ENCODE measurements around the gene PEX3. TPM values are rescaled to one million over a fixed set of nuclear protein-coding genes. Genes with fewer than 3 reads are reported as not detected.

The PEX3 gene
- total RNA-seq, 1 donor from 2014 or later = 15.1 TPM

DNA sequence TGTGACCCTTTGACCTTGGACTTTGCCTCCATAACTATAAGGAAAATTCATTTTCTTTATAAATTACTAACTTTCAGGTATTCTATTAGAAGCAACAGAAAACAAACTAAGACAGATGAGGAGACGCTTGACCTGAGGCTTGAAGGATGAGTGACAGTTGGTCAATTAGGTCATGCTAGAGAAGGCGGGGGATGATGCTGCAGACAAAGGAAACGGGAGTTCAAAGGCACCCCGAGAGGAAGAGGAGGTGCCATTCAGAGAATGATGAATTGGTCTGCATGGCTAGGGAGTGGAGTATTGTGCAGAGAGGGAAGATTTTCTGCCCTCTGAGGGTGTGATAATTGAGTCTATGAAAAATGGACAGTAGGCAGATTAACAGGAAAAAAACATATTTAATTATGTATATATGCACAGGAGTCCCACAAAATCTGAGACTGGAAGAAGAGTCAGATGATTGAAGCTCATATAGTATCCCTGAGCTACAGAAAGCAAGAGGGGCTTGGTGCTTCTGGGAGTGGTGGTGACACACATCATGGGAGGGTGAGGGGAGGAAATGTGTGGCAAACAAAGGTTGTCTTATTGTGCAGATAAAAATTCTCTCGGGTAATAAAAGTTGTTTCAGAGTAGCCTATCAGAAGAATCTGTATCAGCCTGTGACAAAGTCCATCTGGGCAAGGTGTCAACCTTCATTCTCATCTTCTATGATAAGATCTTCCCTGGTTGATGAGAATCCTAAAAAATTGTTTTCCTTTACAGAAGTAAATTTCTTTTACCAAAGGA, 81.3 kb downstream of the PEX3 start:
- TF ChIP-seq, protein P1, sequence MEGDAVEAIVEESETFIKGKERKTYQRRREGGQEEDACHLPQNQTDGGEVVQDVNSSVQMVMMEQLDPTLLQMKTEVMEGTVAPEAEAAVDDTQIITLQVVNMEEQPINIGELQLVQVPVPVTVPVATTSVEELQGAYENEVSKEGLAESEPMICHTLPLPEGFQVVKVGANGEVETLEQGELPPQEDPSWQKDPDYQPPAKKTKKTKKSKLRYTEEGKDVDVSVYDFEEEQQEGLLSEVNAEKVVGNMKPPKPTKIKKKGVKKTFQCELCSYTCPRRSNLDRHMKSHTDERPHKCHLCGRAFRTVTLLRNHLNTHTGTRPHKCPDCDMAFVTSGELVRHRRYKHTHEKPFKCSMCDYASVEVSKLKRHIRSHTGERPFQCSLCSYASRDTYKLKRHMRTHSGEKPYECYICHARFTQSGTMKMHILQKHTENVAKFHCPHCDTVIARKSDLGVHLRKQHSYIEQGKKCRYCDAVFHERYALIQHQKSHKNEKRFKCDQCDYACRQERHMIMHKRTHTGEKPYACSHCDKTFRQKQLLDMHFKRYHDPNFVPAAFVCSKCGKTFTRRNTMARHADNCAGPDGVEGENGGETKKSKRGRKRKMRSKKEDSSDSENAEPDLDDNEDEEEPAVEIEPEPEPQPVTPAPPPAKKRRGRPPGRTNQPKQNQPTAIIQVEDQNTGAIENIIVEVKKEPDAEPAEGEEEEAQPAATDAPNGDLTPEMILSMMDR (IDR thresholded peaks at IDR 0.05; ENCODE audit: unreplicated experiment) = no peak
- Mint-ChIP-seq H3K4me3 (ENCODE audit: low read depth) (no peak overlapping the region), H3K27me3 (no peaks in the 10 kb centered on the region), H3K9me3 (ENCODE audit: low read depth) (no peaks in the 10 kb centered on the region), H3K27ac (no peak overlapping the region), H3K4me1 (ENCODE audit: low read depth) (peaks cover 20% of the 10 kb centered on the region), H3K36me3 (ENCODE audit: insufficient read depth) (no peaks in the 10 kb centered on the region)
- no peak for DNase-seq (ENCODE audit: low spot score, unreplicated experiment)

DNA sequence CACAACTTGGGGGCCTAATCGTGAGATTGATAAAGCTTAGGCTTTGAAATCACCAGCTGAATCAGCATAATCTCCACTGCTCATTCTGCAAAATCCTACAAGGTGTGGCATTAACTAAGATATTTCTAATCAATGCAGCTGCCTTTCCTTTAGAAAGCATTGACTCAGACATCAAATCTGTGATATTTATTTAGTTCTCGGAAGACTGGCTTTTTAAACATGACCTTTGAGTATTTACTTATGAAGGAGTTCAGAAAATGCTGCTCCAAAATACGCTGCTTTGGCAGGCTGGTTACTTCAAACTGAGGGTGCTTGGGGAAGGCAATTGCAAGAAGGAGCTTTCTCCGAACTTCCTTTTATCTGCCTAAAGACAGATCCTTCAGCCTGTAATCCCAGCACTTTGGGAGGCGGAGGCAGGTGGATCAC, 84.6 kb downstream of the PEX3 start:
- peaks cover 33% of the 10 kb centered on the region for H3K4me1 Mint-ChIP-seq (ENCODE audit: low read depth)
- H3K9me3 Mint-ChIP-seq (ENCODE audit: low read depth) = no peaks in the 10 kb centered on the region
- H3K27ac Mint-ChIP-seq = peak overlapping the region; percentile 96
- peak overlapping the region; percentile 77 for H3K4me3 Mint-ChIP-seq (ENCODE audit: low read depth)
- H3K36me3 Mint-ChIP-seq (ENCODE audit: insufficient read depth) = no peaks in the 10 kb centered on the region
- TF ChIP-seq, protein P1 (IDR thresholded peaks at IDR 0.05; ENCODE audit: unreplicated experiment) = no peak
- no peaks in the 10 kb centered on the region for H3K27me3 Mint-ChIP-seq
- DNase-seq (ENCODE audit: low spot score, unreplicated experiment) = no peak

DNA sequence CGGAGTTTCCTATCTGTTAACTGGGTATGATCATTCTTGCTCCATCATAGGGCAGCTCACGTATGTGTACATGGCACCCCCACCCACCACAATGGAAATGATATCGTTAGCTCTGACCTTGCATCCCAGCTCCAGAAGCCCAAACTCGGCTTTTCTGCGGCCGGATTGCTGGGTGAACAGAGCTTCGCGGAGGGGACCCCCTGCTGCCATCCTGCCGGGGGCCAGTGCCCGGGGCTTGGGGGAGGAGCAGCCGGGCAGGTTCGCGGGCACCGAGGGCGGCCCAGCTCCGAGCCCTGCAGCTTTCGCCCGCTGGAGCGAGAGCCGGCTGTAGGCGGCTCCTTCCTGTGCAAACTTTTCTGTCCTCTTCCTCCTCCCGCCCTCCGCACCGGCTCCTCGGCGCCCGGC, 85.9 kb downstream of the PEX3 start:
- peak overlapping the region; percentile 96 for H3K27ac Mint-ChIP-seq
- H3K36me3 Mint-ChIP-seq (ENCODE audit: insufficient read depth) = no peaks in the 10 kb centered on the region

DNA sequence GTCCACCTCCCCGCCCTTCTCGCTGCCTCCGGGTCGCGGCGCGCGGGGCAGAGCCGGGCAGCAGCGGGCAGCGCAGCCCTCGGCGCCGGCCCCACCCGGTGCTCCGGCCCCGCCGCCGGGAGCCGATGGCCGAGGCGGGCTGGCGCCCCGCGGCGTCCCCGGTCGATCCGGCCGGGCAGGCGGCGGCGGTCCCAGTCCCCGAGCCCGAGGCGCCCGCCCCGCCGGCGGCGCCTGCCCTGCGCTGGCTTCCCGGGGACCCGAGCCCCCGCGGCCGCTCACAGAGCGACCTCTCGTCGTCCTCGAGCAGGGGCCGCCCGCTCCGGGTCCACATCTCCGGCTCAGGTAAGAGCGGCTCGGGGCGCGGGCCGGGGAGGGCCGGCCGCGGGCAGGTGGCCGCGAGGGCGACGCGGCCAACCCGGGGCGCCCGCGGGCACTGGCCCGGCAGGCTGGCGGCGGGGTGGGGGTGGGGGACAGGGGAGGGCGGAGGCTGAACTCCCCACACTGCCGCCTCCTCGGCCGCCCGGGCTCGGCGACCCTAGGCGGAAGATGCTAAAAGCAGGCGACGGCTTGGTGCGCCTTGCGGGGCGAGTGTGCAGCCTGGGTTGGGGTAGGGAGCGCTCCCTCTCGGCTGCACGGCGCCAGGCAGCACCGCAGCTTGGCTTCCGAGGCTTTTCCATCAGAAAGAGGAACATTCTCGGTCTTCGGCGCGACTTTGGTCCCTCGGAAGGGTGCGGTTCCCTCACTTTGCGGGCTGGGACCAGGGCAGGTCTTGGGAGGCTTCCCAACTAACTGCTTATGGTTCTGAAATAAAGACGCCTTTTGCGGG, 86.5 kb downstream of the PEX3 start:
- H3K4me1 Mint-ChIP-seq (ENCODE audit: low read depth) = peaks cover 36% of the 10 kb centered on the region
- peak overlapping the region; percentile 84 for H3K27ac Mint-ChIP-seq
- TF ChIP-seq, protein P1 (IDR thresholded peaks at IDR 0.05; ENCODE audit: unreplicated experiment) = peak; percentile 56

More for the DNA sequence above, 85.9 kb downstream of the PEX3 start:
- Mint-ChIP-seq H3K27me3 (no peaks in the 10 kb centered on the region), H3K9me3 (ENCODE audit: low read depth) (no peaks in the 10 kb centered on the region), H3K4me3 (ENCODE audit: low read depth) (peak overlapping the region; percentile 77), H3K4me1 (ENCODE audit: low read depth) (peaks cover 31% of the 10 kb centered on the region)
- TF ChIP-seq, protein P1 (IDR thresholded peaks at IDR 0.05; ENCODE audit: unreplicated experiment) = no peak
- peak; percentile 32 for DNase-seq (ENCODE audit: low spot score, unreplicated experiment)

DNA sequence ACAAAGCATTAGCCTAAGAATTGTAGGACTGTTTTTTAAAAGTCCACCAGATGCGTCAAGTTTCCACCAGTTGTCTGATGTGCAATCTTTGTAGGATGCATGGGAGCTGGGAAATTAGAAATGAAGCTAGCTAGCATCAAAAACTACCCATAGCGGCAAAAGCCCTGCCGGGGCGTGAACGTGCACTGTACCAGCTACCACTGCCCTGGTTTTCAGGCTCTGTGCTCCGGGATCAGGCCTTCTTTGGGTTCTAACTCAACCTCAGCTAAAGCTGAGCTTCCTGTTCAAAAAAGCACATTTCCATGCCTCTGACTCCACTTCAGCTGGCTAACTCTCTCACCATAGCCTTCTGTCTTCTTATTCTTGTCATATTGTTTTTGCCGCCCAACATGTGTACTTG, 87.8 kb downstream of the PEX3 start:
- Mint-ChIP-seq H3K4me3 (ENCODE audit: low read depth) (peak overlapping the region; percentile 76), H3K9me3 (ENCODE audit: low read depth) (no peaks in the 10 kb centered on the region), H3K36me3 (ENCODE audit: insufficient read depth) (no peaks in the 10 kb centered on the region), H3K27ac (no peak overlapping the region), H3K4me1 (ENCODE audit: low read depth) (peaks cover 47% of the 10 kb centered on the region), H3K27me3 (no peaks in the 10 kb centered on the region)
- no peak for DNase-seq (ENCODE audit: low spot score, unreplicated experiment)
- TF ChIP-seq, protein P1 (IDR thresholded peaks at IDR 0.05; ENCODE audit: unreplicated experiment) = no peak

More for the DNA sequence above, 86.5 kb downstream of the PEX3 start:
- no peaks in the 10 kb centered on the region for H3K36me3 Mint-ChIP-seq (ENCODE audit: insufficient read depth)
- H3K27me3 Mint-ChIP-seq = no peaks in the 10 kb centered on the region
- peak overlapping the region; percentile 77 for H3K4me3 Mint-ChIP-seq (ENCODE audit: low read depth)
- no peaks in the 10 kb centered on the region for H3K9me3 Mint-ChIP-seq (ENCODE audit: low read depth)
- peak; percentile 53 for DNase-seq (ENCODE audit: low spot score, unreplicated experiment)
